Measurements from ENCODE around the gene TRIM45. TPM values are rescaled to one million over a fixed set of nuclear protein-coding genes. Genes with fewer than 3 reads are reported as not detected.
"Not testable (repeated sequence)": the region's sequence is repeated elsewhere in the genome, so short reads cannot be mapped to it uniquely, and the experiment has no call there.

TRIM45 gene
- total RNA-seq, 1 donor from 2014 or later: 9.0 TPM

- no peak for DNase-seq (ENCODE audit: low spot score)
- ATAC-seq: no peak
- intact Hi-C loops (cut with DNase I): no loop called here
Measured at GRCh38 chr1:117137281-117137855, 15.8 kb upstream of the TRIM45 start.

DNA sequence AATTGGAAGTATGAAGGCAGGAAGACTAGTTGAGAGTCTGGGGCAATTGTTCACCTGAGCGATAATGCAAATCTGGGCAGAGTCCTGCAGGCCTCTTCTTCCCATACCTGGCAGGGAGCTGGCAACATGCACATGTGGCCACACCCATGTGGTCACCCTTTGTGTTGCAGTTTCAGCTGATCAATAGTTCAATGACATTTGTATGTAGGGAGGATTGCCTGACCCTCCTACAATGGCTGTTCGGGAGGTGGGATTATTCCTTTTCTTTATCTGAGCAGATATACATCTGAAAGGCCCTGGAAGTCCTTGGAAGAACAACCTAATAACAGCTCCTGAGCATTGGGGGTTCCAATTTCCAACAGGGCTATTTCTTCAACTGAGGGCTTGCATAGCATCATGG, 15.2 kb upstream of the TRIM45 start:
- DNase-seq (ENCODE audit: low spot score) (no peak), ATAC-seq (no peak)
- intact Hi-C loops (cut with DNase I): no loop called here

DNA sequence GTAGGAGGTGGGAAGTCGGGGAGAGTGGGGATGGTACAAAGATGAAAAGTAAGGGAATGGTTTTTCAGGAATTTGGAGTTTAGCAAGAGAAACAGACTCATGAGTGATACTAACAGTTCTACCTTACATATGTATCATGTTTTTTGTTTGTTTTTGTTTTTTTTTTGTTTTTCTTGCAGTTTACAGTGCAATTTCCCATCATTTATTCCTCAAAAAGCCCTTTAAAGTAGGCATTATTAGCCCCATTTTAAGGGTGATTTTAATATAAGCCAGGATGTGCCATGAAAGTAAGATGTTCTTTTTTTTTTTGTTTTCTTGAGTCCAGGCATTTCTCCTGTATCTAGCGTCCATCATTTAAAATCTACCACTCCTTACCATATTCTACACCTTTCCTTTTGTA, 13.8 kb upstream of the TRIM45 start:
- intact Hi-C loops (cut with DNase I): no loop called here
- no peak for ATAC-seq
- DNase-seq (ENCODE audit: low spot score): no peak

- intact Hi-C loops (cut with DNase I): no loop called here
- no peak for DNase-seq (ENCODE audit: low spot score)
- no peak for ATAC-seq
Measured at GRCh38 chr1:117130526-117130925, 9.0 kb upstream of the TRIM45 start.

DNA sequence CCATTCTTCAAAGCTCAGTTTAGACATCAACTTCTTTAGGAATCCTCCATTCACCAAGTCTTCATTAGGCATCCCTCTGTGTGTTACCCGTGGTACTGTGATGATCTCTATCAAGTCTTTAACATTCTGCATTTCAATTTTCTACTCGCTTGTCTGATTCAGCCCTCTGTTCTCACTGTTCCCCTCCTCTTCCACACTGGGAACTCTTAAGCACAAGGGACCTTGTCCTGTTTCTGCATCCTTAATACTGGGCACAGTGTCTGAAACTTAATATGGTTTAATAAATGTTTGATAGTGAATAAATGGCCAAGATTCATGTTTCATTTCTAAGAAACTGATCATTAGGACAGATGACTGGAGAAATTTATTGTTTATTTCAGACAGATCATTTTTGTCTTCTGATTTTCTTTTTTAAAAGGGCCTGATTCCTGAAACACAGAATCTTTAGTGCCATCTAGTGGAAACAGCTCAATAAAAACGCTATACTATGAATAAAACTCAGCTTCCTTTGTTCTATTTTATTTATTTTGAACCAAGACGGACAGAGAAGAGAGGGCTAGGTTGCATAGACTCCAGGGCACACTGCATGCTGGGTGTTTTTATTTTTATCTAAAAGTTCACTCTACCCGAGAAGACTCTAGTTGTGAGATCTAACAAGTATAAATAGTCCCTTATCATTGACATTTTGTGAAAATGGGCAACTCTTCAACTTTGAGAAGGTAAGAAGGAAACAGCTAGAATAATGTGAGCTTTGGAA, 7.0 kb upstream of the TRIM45 start:
- no peak for DNase-seq (ENCODE audit: low spot score)
- ATAC-seq: peak; percentile 39
- intact Hi-C loops (cut with DNase I): no loop called here

DNA sequence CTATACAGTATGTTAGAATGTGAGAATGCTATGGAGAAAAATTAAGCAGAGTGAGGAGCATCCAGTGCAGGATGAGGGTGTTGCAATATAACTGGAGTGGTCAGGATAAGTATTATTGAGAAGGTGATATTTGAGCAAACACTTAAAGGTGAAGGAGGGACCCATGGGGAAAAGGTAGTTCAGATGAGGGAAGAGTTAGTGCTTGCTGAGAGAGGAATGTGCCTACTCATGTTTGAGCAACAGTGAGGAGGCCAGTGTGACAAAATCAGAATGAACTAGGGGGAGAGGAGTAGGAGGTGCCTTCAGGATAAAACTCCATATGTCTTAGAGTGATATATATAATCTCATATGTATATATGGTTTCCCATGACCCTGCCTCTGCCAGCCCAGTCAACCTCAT, 6.2 kb upstream of the TRIM45 start:
- intact Hi-C loops (cut with DNase I): no loop called here
- DNase-seq (ENCODE audit: low spot score) (no peak), ATAC-seq (no peak)

- intact Hi-C loops (cut with DNase I): no loop called here
- ATAC-seq (no peak), DNase-seq (ENCODE audit: low spot score) (no peak)
Measured at GRCh38 chr1:117124661-117125060, 3.1 kb upstream of the TRIM45 start.

DNA sequence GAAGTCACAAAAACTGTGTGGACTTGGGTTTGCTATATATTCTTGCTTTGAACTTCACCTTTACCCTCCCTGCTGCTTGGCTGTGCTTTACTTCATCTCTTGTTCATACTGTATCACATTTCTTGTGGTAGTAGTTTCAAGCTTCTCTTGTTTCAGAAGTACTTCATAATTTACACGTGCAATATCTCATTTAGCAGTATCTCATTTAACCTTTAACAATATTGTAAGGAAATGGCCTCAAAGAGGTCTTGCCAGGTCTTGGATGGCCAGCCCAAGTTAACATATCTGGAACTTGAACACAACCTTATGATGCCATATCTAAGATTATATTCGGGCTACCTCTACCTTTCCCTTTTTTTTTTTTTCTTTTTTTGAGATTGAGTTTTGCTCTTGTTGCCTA, 1.7 kb upstream of the TRIM45 start:
- ATAC-seq: no peak
- intact Hi-C loops (cut with DNase I): no loop called here
- no peak for DNase-seq (ENCODE audit: low spot score)

DNA sequence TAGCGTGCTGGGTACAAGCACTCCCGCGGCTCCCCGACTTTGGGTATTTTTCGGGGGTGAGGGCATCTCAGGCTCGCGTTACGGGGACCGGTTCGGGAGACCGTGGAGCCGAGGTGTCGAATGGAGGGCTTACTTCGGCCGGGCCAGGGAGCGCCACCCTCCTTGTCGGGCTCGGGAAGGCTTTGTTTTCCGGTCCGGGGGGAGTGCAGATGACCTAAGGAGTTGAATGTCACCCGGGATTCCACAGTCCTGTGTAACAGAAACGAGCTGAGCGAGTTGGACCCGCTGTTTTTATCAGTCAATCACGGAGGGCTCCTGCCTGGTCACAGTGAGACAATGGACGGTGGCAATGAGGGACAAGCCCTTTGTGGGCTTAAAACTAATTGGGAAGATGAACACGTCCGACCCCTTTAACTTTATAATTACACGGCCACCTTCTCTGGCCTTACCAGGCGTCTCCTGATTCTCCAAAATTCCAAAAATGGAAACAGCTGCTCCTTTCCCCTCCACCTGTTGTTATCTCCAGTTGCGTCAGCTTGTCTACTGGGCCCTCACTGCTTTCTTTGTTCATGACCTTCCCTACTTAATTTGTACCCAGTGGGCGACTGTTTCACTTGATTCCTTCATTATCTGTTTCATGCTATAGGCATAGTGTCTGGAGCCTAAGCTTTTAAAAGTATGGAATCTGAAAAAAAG, 929 bp upstream of the TRIM45 start:
- DNase-seq (ENCODE audit: low spot score): no peak
- ATAC-seq: no peak
- intact Hi-C loops (cut with DNase I): no loop called here

GRCh38 chr1:117120774-117121588, 568 bp downstream of the TRIM45 start:
- DNase-seq (ENCODE audit: low spot score) (no peak), ATAC-seq (peak; percentile 16)
- intact Hi-C loops (cut with DNase I): no loop called here

- ATAC-seq; intact Hi-C loops (cut with DNase I); DNase-seq (ENCODE audit: low spot score): not testable (repeated sequence)
Measured at GRCh38 chr1:117119144-117119543, 2.4 kb downstream of the TRIM45 start.

DNA sequence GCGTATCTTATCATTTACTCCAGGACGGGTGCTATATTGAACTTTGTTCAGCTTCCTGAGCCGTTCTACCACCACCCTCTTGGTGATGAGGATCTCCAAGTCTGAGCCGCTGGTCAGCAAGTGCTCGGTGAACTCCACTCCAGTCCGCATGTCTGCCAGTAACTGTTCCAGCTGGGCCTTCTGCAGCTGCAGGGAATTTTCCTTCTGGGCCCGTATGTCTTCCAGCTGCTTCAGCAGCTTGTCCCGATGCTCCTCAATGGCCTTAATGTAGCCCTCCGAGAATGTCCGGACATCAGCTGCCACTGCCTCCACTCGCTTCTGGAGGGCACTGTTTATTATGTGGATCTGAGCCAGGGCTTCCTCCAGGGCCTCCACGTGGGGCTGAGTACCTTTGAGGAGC, 3.4 kb downstream of the TRIM45 start:
- intact Hi-C loops (cut with DNase I): no loop called here
- ATAC-seq (no peak), DNase-seq (ENCODE audit: low spot score) (no peak)

DNA sequence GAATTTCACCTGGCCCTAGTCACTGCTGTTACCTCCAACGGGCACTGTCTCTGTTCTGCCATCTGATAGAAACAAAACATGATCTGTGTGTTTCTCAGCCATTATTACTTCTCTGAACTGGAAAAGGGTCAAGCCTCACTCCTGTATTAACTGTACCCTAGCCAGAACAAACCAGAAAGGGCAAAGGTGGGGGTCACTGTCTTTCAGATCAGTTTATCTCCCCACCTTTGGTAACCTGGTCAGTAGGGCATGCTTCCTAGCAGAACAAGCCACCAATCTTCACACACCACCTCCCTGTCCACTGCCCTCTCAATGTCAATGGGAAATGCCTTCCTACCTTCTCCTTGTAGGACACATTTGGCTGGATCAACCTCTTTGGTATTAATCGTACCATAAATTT, 3.9 kb downstream of the TRIM45 start:
- intact Hi-C loops (cut with DNase I): no loop called here
- DNase-seq (ENCODE audit: low spot score) (no peak), ATAC-seq (no peak)

GRCh38 chr1:117116784-117117130, 4.8 kb downstream of the TRIM45 start:
- intact Hi-C loops (cut with DNase I): no loop called here
- DNase-seq (ENCODE audit: low spot score): no peak
- no peak for ATAC-seq

DNA sequence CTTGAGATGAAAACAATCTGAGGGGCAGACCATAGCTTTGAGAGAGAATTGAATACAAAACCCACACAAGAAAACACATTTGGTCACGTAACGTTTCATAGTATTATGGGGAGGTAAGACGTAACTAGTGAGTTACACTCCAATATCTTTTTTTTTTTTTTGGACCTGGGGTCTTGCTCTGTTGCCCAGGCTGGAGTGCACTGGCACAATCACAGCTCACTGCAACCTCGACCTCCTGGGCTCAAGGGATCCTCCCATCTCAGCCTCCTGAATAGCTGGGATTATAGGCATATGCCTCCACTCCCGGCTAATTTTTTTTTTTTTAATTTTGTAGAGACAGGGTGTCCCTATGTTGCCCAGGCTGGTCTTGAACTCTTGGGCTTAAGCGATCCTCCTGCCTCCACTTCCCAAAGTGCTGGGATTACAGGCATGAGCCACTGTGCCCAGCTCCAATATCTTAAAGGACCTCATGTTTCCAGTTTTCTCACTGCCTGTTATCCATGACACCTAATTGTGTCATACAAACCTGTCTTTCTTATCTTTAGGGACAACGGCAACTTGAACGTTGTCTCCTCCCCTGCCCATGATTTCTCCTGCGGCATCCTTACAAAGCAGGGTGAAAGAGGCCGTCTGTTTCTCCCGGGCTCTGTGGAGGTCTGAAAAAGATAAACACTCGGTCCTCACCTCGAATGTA, 5.3 kb downstream of the TRIM45 start:
- ATAC-seq: no peak
- no peak for DNase-seq (ENCODE audit: low spot score)
- intact Hi-C loops (cut with DNase I): no loop called here

DNA sequence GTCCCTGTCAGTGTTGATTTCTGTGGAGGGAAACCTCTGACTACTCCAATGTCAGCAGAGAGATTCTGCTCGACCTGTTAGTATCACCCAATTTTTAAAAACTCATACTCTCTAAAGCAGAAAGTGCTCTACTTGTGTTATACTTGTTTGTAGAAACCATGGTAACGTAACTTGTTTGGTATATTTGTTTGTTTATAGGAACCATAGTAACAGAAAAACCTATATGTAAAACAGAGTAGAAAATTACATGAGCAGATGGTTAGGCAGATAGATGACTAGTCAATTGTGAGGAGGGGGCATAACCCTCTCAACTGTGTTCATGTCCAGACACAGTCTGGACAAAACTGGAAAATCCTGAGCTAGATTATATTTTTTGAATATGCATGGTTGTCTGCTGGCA, 6.7 kb downstream of the TRIM45 start:
- DNase-seq (ENCODE audit: low spot score) (no peak), ATAC-seq (no peak)
- intact Hi-C loops (cut with DNase I): no loop called here

DNA sequence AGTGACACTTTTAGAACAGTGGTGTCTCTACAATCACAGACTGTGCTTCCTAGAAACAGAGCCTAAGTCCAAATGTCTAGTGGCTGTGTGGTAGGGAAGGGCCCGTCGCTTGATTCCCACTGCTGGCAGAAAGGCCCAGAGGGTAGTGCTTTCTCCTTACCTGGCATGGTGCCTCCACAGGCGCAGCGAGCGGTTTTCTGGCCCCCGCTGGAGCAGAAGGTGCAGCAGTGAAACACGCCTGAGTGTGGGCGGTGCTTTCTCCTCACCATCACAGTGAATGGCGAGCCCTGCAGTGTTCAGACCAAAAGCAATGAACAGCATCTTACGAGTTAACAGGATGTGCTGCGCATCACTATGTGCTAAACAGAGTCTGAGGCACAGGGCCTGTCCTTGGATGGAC, 8.3 kb downstream of the TRIM45 start:
- DNase-seq (ENCODE audit: low spot score) (no peak), ATAC-seq (no peak)
- intact Hi-C loops (cut with DNase I): no loop called here

- no peak for ATAC-seq
Measured at GRCh38 chr1:117112047-117112717, 9.4 kb downstream of the TRIM45 start.

DNA sequence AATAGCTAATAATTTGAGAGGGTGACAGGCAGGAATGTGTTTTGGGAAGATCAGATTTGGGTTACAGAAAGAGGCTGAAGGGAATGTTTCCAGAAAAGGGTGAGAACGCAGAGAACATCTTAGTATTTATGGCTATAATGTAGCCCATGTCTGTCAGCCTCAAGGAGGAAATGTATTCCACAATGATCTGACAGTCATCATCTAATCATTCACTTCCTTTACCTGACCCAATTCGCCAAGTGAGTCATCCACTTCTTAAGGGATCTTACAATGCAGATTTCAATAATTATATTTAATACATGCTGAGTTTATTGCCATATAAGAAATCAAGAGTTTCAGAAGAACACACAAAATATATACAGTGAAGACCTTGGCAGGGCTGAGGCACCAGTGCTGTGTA, 10.8 kb downstream of the TRIM45 start:
- DNase-seq (ENCODE audit: low spot score) (no peak), ATAC-seq (no peak)
- intact Hi-C loops (cut with DNase I): no loop called here

More at GRCh38 chr1:117112047-117112717, 9.4 kb downstream of the TRIM45 start:
- no peak for DNase-seq (ENCODE audit: low spot score)
- intact Hi-C loops (cut with DNase I): no loop called here

Measured in sciatic nerve (tissue), 2 donors.